ENCODE data around the gene RPS27L.
"Not testable (repeated sequence)": the region's sequence is repeated elsewhere in the genome, so short reads cannot be mapped to it uniquely, and the experiment has no call there.

The RPS27L gene

GRCh38 chr15:63103416-63103815 is 53.9 kb downstream of the RPS27L start:
- Histone ChIP-seq H3K27ac (no peak overlapping the region), H3K4me3 (ENCODE audit: low read depth, low read length) (no peak overlapping the region), H3K9me3 (ENCODE audit: severe bottlenecking) (peaks cover 6% of the 10 kb centered on the region), H3K36me3 (no peaks in the 10 kb centered on the region), H3K27me3 (ENCODE audit: insufficient read depth, low read depth, severe bottlenecking) (no peaks in the 10 kb centered on the region)
- no peak for TF ChIP-seq CTCF (IDR thresholded peaks at IDR 0.05; ENCODE audit: low read depth, low read length)
- DNase-seq: no peak

GRCh38 chr15:63099581-63099980 is 57.7 kb downstream of the RPS27L start:
- DNase-seq; H3K4me3 ChIP-seq (ENCODE audit: low read depth, low read length); H3K27me3 ChIP-seq (ENCODE audit: insufficient read depth, low read depth, severe bottlenecking): not testable (repeated sequence)

GRCh38 chr15:63098901-63099300 is 58.4 kb downstream of the RPS27L start:
- not testable (repeated sequence) for H3K9me3 ChIP-seq (ENCODE audit: severe bottlenecking); H3K36me3 ChIP-seq; DNase-seq

More at GRCh38 chr15:63099581-63099980, 57.7 kb downstream of the RPS27L start:
- not testable (repeated sequence) for H3K36me3 ChIP-seq; H3K27ac ChIP-seq; H3K9me3 ChIP-seq (ENCODE audit: severe bottlenecking)

More at GRCh38 chr15:63098901-63099300, 58.4 kb downstream of the RPS27L start:
- H3K27ac ChIP-seq; H3K27me3 ChIP-seq (ENCODE audit: insufficient read depth, low read depth, severe bottlenecking); H3K4me3 ChIP-seq (ENCODE audit: low read depth, low read length): not testable (repeated sequence)

All from WERI-Rb-1 (cell line).